A673 (cell line): ENCODE measurements around the gene CDH4.

Experiments
- EZH2 ChIP-seq: fragments of 200-600 bp; sonication (generic); IDR thresholded peaks from 2 replicates; pipeline ENCODE4 v1.6.1; 2017; ENCODE audit warnings: borderline replicate concordance, low read depth, mild to moderate bottlenecking, mixed read lengths, antibody characterized with exemption, low read length; ENCODE audit not compliant: poor library complexity, severe bottlenecking
- TF ChIP-seq, protein P1 (sequence below): fragments of 300-800, 200-600 bp; sonication (generic); conservative IDR thresholded peaks from 2 replicates; pipeline ENCODE4 v1.5.1; 2017; ENCODE audit warnings: low read depth, mild to moderate bottlenecking, antibody characterized with exemption, low read length, moderate library complexity, mixed read lengths

GRCh38 chr20:61220131-61220530 is 31.9 kb upstream of the CDH4 start:
- TF ChIP-seq, protein P1, sequence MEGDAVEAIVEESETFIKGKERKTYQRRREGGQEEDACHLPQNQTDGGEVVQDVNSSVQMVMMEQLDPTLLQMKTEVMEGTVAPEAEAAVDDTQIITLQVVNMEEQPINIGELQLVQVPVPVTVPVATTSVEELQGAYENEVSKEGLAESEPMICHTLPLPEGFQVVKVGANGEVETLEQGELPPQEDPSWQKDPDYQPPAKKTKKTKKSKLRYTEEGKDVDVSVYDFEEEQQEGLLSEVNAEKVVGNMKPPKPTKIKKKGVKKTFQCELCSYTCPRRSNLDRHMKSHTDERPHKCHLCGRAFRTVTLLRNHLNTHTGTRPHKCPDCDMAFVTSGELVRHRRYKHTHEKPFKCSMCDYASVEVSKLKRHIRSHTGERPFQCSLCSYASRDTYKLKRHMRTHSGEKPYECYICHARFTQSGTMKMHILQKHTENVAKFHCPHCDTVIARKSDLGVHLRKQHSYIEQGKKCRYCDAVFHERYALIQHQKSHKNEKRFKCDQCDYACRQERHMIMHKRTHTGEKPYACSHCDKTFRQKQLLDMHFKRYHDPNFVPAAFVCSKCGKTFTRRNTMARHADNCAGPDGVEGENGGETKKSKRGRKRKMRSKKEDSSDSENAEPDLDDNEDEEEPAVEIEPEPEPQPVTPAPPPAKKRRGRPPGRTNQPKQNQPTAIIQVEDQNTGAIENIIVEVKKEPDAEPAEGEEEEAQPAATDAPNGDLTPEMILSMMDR = no peak
- no peak for TF ChIP-seq EZH2
